Progenitor cell of endocrine pancreas (in vitro differentiated cells): ENCODE results near the gene UFD1. TPM values are rescaled to one million over a fixed set of nuclear protein-coding genes. Genes with fewer than 3 reads are reported as not detected.

ENCODE experiments used
- DNase-seq: peaks from one replicate; pipeline ENCODE4 v3.0.0; 2021; ENCODE audit warnings: low spot score; ENCODE audit not compliant: unreplicated experiment
- H3K27ac Mint-ChIP-seq: 2 replicates; pipeline ENCODE4 v1.8.0; 2021; ENCODE audit warnings: mild to moderate bottlenecking, moderate library complexity, mixed read lengths
- H3K27me3 Mint-ChIP-seq: 2 replicates; pipeline ENCODE4 v1.8.0; 2021; ENCODE audit warnings: mixed read lengths
- H3K36me3 Mint-ChIP-seq: 2 replicates; pipeline ENCODE4 v1.8.0; 2022; ENCODE audit warnings: mixed read lengths; ENCODE audit not compliant: insufficient read depth
- H3K4me1 Mint-ChIP-seq: 2 replicates; pipeline ENCODE4 v1.8.0; 2021; ENCODE audit warnings: low read depth, mixed read lengths
- H3K4me3 Mint-ChIP-seq: 2 replicates; pipeline ENCODE4 v1.8.0; 2021; ENCODE audit warnings: low read depth, mild to moderate bottlenecking, moderate library complexity, mixed read lengths
- H3K9me3 Mint-ChIP-seq: 2 replicates; pipeline ENCODE4 v1.8.0; 2021; ENCODE audit warnings: low read depth, mixed read lengths
- total RNA-seq: library from RNA; stranded (reverse); gene quantifications from 2 replicates; pipeline ENCODE4 v1.2.1, GENCODE V29; 2021
- TF ChIP-seq, protein P1 (sequence below): fragments of 200-600 bp; sonication (generic); IDR thresholded peaks from one replicate; pipeline ENCODE4 v1.5.0; 2021; ENCODE audit warnings: antibody characterized with exemption, mild to moderate bottlenecking; ENCODE audit not compliant: unreplicated experiment

The UFD1 gene
- total RNA-seq, 1 donor from 2014 or later = 55.3 TPM

GRCh38 chr22:19404676-19405075 is 74.3 kb downstream of the UFD1 start:
- DNase-seq = no peak
- Mint-ChIP-seq H3K27ac (peak overlapping the region; percentile 42), H3K4me3 (no peak overlapping the region), H3K9me3 (no peaks in the 10 kb centered on the region), H3K27me3 (no peaks in the 10 kb centered on the region), H3K4me1 (no peaks in the 10 kb centered on the region), H3K36me3 (peaks cover 11% of the 10 kb centered on the region)
- TF ChIP-seq, protein P1, sequence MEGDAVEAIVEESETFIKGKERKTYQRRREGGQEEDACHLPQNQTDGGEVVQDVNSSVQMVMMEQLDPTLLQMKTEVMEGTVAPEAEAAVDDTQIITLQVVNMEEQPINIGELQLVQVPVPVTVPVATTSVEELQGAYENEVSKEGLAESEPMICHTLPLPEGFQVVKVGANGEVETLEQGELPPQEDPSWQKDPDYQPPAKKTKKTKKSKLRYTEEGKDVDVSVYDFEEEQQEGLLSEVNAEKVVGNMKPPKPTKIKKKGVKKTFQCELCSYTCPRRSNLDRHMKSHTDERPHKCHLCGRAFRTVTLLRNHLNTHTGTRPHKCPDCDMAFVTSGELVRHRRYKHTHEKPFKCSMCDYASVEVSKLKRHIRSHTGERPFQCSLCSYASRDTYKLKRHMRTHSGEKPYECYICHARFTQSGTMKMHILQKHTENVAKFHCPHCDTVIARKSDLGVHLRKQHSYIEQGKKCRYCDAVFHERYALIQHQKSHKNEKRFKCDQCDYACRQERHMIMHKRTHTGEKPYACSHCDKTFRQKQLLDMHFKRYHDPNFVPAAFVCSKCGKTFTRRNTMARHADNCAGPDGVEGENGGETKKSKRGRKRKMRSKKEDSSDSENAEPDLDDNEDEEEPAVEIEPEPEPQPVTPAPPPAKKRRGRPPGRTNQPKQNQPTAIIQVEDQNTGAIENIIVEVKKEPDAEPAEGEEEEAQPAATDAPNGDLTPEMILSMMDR = no peak

DNA sequence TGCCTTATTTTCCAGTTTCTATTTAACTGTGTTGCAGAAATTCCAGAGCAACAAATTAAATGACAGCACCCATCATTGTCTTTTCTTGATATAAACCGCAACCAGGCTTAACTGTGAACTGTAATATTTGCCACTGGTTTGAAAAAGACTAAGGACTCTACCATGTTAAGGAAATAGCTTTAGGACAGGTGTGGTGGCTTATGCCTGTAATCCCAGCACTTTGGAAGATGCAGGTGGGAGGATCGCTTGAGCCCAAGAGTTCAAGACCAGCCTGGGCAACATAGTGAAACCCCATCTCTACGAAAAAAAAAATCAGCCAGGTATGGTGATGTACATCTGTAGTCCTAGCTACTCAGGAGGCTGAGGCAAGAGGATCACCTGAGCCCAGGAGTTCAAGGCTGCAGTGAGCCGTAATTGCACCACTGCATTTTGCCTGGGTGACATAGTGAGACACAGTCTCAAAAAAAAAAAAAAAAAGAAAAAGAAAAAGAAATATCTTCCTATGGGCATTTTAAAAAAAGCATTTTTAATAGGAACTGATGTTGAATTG is 76.3 kb downstream of the UFD1 start:
- Mint-ChIP-seq H3K4me3 (no peak overlapping the region), H3K9me3 (no peaks in the 10 kb centered on the region), H3K36me3 (peaks cover 11% of the 10 kb centered on the region), H3K27me3 (no peaks in the 10 kb centered on the region), H3K4me1 (no peaks in the 10 kb centered on the region), H3K27ac (no peak overlapping the region)
- no peak for DNase-seq
- TF ChIP-seq, protein P1 = no peak

- peak overlapping the region; percentile 19 for H3K27ac Mint-ChIP-seq
- TF ChIP-seq, protein P1 = no peak
- no peak overlapping the region for H3K4me3 Mint-ChIP-seq
- no peaks in the 10 kb centered on the region for H3K27me3 Mint-ChIP-seq
- no peaks in the 10 kb centered on the region for H3K9me3 Mint-ChIP-seq
- H3K4me1 Mint-ChIP-seq = no peaks in the 10 kb centered on the region
- peaks cover 9% of the 10 kb centered on the region for H3K36me3 Mint-ChIP-seq
- no peak for DNase-seq
Measured at GRCh38 chr22:19401483-19401882, 77.5 kb downstream of the UFD1 start.

GRCh38 chr22:19400881-19401280 is 78.1 kb downstream of the UFD1 start:
- TF ChIP-seq, protein P1 = no peak
- H3K4me3 Mint-ChIP-seq = no peak overlapping the region
- no peaks in the 10 kb centered on the region for H3K27me3 Mint-ChIP-seq
- H3K27ac Mint-ChIP-seq = no peak overlapping the region
- no peaks in the 10 kb centered on the region for H3K9me3 Mint-ChIP-seq
- no peaks in the 10 kb centered on the region for H3K4me1 Mint-ChIP-seq
- no peak for DNase-seq
- peaks cover 8% of the 10 kb centered on the region for H3K36me3 Mint-ChIP-seq

Other genes starting within 250 kb of the UFD1 start
- 6.6 and 8.7 TPM in 2 replicates for gene CLTCL1, start 187.5 kb downstream of the UFD1 start, total RNA-seq
- 45.3 and 45.9 TPM in 2 replicates for gene HIRA, start 47.5 kb downstream of the UFD1 start, total RNA-seq
- gene MRPL40, start 46.6 kb downstream of the UFD1 start, total RNA-seq = 20.7 and 23.6 TPM in 2 replicates
- 28.8 and 33.7 TPM in 2 replicates for gene C22orf39, start 31.5 kb downstream of the UFD1 start, total RNA-seq
- gene CDC45, start 727 bp upstream of the UFD1 start, total RNA-seq = 16.1 and 18.1 TPM in 2 replicates
- not detected in 2 replicates for gene CLDN5, start 45.2 kb upstream of the UFD1 start, total RNA-seq
- gene SEPTIN5, start 235.3 kb upstream of the UFD1 start, total RNA-seq = 32.0 and 34.5 TPM in 2 replicates
- 5.8 and 7.7 TPM in 2 replicates for gene GP1BB, start 244.3 kb upstream of the UFD1 start, total RNA-seq